GM19023 (cell line): ENCODE results near the gene FLNB.

Source experiments
- ATAC-seq: cut with Tn5 transposase; IDR thresholded peaks from one replicate; pipeline ENCODE4 v1.9.1; 2021; ENCODE audit warnings: mild to moderate bottlenecking, moderate library complexity; ENCODE audit not compliant: unreplicated experiment

The FLNB gene

GRCh38 chr3:58073301-58074108, 65.3 kb downstream of the FLNB start:
- no peak for ATAC-seq

GRCh38 chr3:58074116-58074715, 66.0 kb downstream of the FLNB start:
- ATAC-seq = no peak

GRCh38 chr3:58074997-58075396, 66.8 kb downstream of the FLNB start:
- ATAC-seq = no peak

- no peak for ATAC-seq
These were observed 69.5 kb downstream of the FLNB start for GRCh38 chr3:58077596-58078285.

- no peak for ATAC-seq
These were observed 70.4 kb downstream of the FLNB start for GRCh38 chr3:58078610-58079009.

GRCh38 chr3:58079773-58080172, 71.6 kb downstream of the FLNB start:
- no peak for ATAC-seq

- ATAC-seq = no peak
These were observed 73.8 kb downstream of the FLNB start for GRCh38 chr3:58082047-58082446.

- no peak for ATAC-seq
These were observed 75.9 kb downstream of the FLNB start for GRCh38 chr3:58084166-58084565.

GRCh38 chr3:58084788-58085543, 76.7 kb downstream of the FLNB start:
- no peak for ATAC-seq

- no peak for ATAC-seq
These were observed 77.4 kb downstream of the FLNB start for GRCh38 chr3:58085616-58086015.

- no peak for ATAC-seq
These were observed 80.3 kb downstream of the FLNB start for GRCh38 chr3:58088501-58088900.

- no peak for ATAC-seq
These were observed 82.1 kb downstream of the FLNB start for GRCh38 chr3:58090351-58090750.

- no peak for ATAC-seq
These were observed 84.3 kb downstream of the FLNB start for GRCh38 chr3:58092521-58092920.

GRCh38 chr3:58093574-58094195, 85.5 kb downstream of the FLNB start:
- no peak for ATAC-seq

- no peak for ATAC-seq
These were observed 86.4 kb downstream of the FLNB start for GRCh38 chr3:58094657-58095056.

GRCh38 chr3:58095603-58096138, 87.4 kb downstream of the FLNB start:
- ATAC-seq = no peak

- ATAC-seq = no peak
These were observed 90.3 kb downstream of the FLNB start for GRCh38 chr3:58098531-58098930.

- ATAC-seq = no peak
These were observed 91.6 kb downstream of the FLNB start for GRCh38 chr3:58099865-58100264.

- ATAC-seq = no peak
These were observed 93.5 kb downstream of the FLNB start for GRCh38 chr3:58101499-58102389.

- no peak for ATAC-seq
These were observed 94.1 kb downstream of the FLNB start for GRCh38 chr3:58102390-58102750.
